HepG2 (cell line): ENCODE measurements around the gene SLC1A5. TPM values are rescaled to one million over a fixed set of nuclear protein-coding genes. Genes with fewer than 3 reads are reported as not detected.

Experiments used
- ATAC-seq: fragments of 200-7000 bp; cut with Tn5 transposase; 3 replicates; pipeline ENCODE4 v1.9.1; 2020; ENCODE audit warnings: mild to moderate bottlenecking, moderate library complexity
- BruUV-seq: library from RNA; stranded (reverse); fragments of 400-500 nt; replicated peaks from 2 replicates; lab custom pipeline; 2021; lab: Mats Ljungman, UMichigan
- CTCF ChIA-PET: fragments of 300-600 bp; formaldehyde crosslinking; extraction: SDS; loops from one replicate; lab custom pipeline; 2021; ENCODE audit warnings: low total read pairs, inconsistent platforms, low intra/inter-chr PET ratio; lab: Yijun Ruan, JAX
- POLR2A ChIA-PET: fragments of 350-600 bp; sonication (Branson Sonifier 250); formaldehyde crosslinking; loops from one replicate; lab custom pipeline; 2020; ENCODE audit warnings: antibody characterized with exemption, inconsistent platforms; lab: Yijun Ruan, JAX
- DNase-seq: peaks from one replicate; pipeline ENCODE4 v3.0.0-alpha.2; 2015; ENCODE audit warnings: low spot score
- FAIRE-seq: peaks from 3 replicates; lab custom pipeline; 2011; peaks lifted over from hg19 to GRCh38; lab: Jason Lieb, UNC
- H2AFZ ChIP-seq: one replicate; pipeline ENCODE4 v1.6.1; 2011; ENCODE audit warnings: low read length, inconsistent platforms
- H3K27ac ChIP-seq: fragments of 300-600 bp; 3 replicates; pipeline ENCODE4 v1.8.0; 2011; ENCODE audit warnings: mixed run types, mild to moderate bottlenecking, mixed read lengths, low read length, inconsistent platforms; ENCODE audit not compliant: insufficient read depth; ENCODE audit errors: extremely low read length
- H3K27me3 ChIP-seq, 2 experiments: fragments of 200-600 bp in 1 of 2; 2 replicates in 1 of 2; 3 replicates in 1 of 2; pipeline versions ENCODE4 v1.6.0 to v1.8.0; 2011; ENCODE audit warnings: low read length in 2 of 2, mild to moderate bottlenecking in 2 of 2, moderate library complexity in 2 of 2, inconsistent platforms in 1 of 2; ENCODE audit not compliant: insufficient read depth in 2 of 2, control insufficient read depth in 1 of 2
- H3K36me3 ChIP-seq, 2 experiments: fragments of 200-600 bp in 1 of 2; replicated peaks in 1 of 2; 2 replicates in 1 of 2; 3 replicates in 1 of 2; pipeline versions ENCODE4 v1.5.1 to v1.8.0; 2011; ENCODE audit warnings: low read length in 2 of 2, inconsistent platforms in 1 of 2; ENCODE audit not compliant: insufficient read depth in 2 of 2, control insufficient read depth in 1 of 2
- H3K4me1 ChIP-seq: 2 replicates; pipeline ENCODE4 v1.5.1; 2012; ENCODE audit warnings: low read length, inconsistent platforms; ENCODE audit not compliant: insufficient read depth
- H3K4me2 ChIP-seq: 2 replicates; pipeline ENCODE4 v1.6.0; 2011; ENCODE audit warnings: low read depth, low read length, inconsistent platforms
- H3K4me3 ChIP-seq, 3 experiments: fragments of 200-600 bp in 1 of 3; sonication (generic), shearing (Covaris generic) in 1 of 3; replicated peaks in 1 of 3; 2 replicates each; pipeline ENCODE4 v1.5.1; 2011 to 2016; ENCODE audit warnings: low read length in 3 of 3, inconsistent platforms in 2 of 3, low read depth in 2 of 3, mild to moderate bottlenecking in 2 of 3, control low read depth in 1 of 3, mixed read lengths in 1 of 3; ENCODE audit not compliant: insufficient read depth in 1 of 3
- H3K79me2 ChIP-seq: one replicate; pipeline ENCODE4 v1.6.1; 2011; ENCODE audit warnings: low read length, inconsistent platforms; ENCODE audit not compliant: insufficient read depth
- H3K9ac ChIP-seq: 2 replicates; pipeline ENCODE4 v1.6.0; 2011; ENCODE audit warnings: mild to moderate bottlenecking, low read depth, low read length, inconsistent platforms; ENCODE audit not compliant: insufficient read depth
- H3K9me3 ChIP-seq: 2 replicates; pipeline ENCODE4 v1.5.1; 2012; ENCODE audit warnings: mild to moderate bottlenecking, low read length
- H4K20me1 ChIP-seq: 2 replicates; pipeline ENCODE4 v1.6.0; 2011; ENCODE audit warnings: inconsistent platforms, mild to moderate bottlenecking, low read length, moderate library complexity; ENCODE audit not compliant: insufficient read depth
- AKAP8 ChIP-seq: sonication (generic); formaldehyde crosslinking; IDR thresholded peaks from 2 replicates; pipeline ENCODE4 v1.5.1; 2020; ENCODE audit warnings: mild to moderate bottlenecking, missing genetic modification reagents
- BRD4 ChIP-seq: sonication (generic); formaldehyde crosslinking; IDR thresholded peaks from 2 replicates; pipeline ENCODE4 v1.4.0; 2020; ENCODE audit warnings: missing genetic modification reagents
- MNT ChIP-seq: fragments of 450-650 bp; IDR thresholded peaks from 2 replicates; pipeline ENCODE4 v1.6.1; 2016
- MXD3 ChIP-seq: IDR thresholded peaks from 2 replicates; pipeline ENCODE4 v1.6.1; 2016; ENCODE audit warnings: mild to moderate bottlenecking, missing biosample characterization, missing genetic modification reagents
- NFKBIZ ChIP-seq: IDR thresholded peaks from 2 replicates; pipeline ENCODE4 v1.6.1; 2018; ENCODE audit warnings: missing genetic modification reagents, missing compliant biosample characterization
- SP2 ChIP-seq: sonication (generic); formaldehyde crosslinking; IDR thresholded peaks from 2 replicates; pipeline ENCODE4 v1.5.1; 2020; ENCODE audit warnings: mild to moderate bottlenecking, missing genetic modification reagents
- ZNF232 ChIP-seq: sonication (generic); formaldehyde crosslinking; IDR thresholded peaks from 2 replicates; pipeline ENCODE4 v1.4.0; 2020; ENCODE audit warnings: missing genetic modification reagents, borderline replicate concordance
- ZNF337 ChIP-seq: sonication (generic); formaldehyde crosslinking; IDR thresholded peaks from 2 replicates; pipeline ENCODE4 v1.5.1; 2020; ENCODE audit warnings: missing genetic modification reagents, low read depth, mild to moderate bottlenecking, borderline replicate concordance
- WGBS: methylation state at CpG from one replicate; pipeline ENCODE4 v1.1.6; 2017; ENCODE audit warnings: low lambda C conversion rate; 5-methylcytosine and 5-hydroxymethylcytosine counted together
- in situ Hi-C: cut with HindIII; loops from 2 replicates; pipeline ENCODE4 v1.10.0; 2017; ENCODE audit warnings: low pct_unique_long_range_greater_than_20kb; ENCODE audit not compliant: extremely low pct_ligation_motif_present
- intact Hi-C: fragments of 100-400 bp; cut with micrococcal nuclease; formaldehyde crosslinking; loops from one replicate; pipeline ENCODE4 v1.10.0; 2022; ENCODE audit not compliant: unreplicated experiment
- polyA plus RNA-seq, 8 experiments: library from polyadenylated mRNA; depleted of rRNA in 3 of 8; stranded (reverse) in 7 of 8; unstranded in 1 of 8; fragments of >200 nt; fragmentation: Illumina TruSeq in 4 of 8; extraction: Trizol in 4 of 8; gene quantifications; 2 replicates each; pipeline versions ENCODE4 v1.2.1 to v1.2.3, GENCODE V29; 2011 to 2016; ENCODE audit warnings: low read depth in 4 of 8, missing spikeins in 1 of 8, mixed read lengths in 1 of 8; ENCODE audit not compliant: insufficient read depth in 1 of 8
- total RNA-seq, 5 experiments: library from RNA; depleted of rRNA; stranded (reverse); fragments of >200 nt; fragmentation: Illumina TruSeq; extraction: Trizol; gene quantifications; 2 replicates each; pipeline ENCODE4 v1.2.3, GENCODE V29; 2016; ENCODE audit warnings: low read depth in 1 of 5

SLC1A5 gene
- total and polyA plus RNA-seq, 2 of the 13 experiments (the other 11 are each of a cell fraction or from before 2014, with no cell fraction given): 120 to 159 TPM

GRCh38 chr19:46838160-46838559 lies 49.8 kb upstream of the SLC1A5 start:
- Histone ChIP-seq H3K27ac (no peak overlapping the region), H3K4me3 (no peak overlapping the region), H3K79me2 (no peaks in the 10 kb centered on the region), H3K36me3 (peaks cover 12 to 27% of the 10 kb centered on the region in 2 experiments), H3K4me1 (peaks cover 31% of the 10 kb centered on the region), H3K27me3 (no peaks in the 10 kb centered on the region), H3K4me2 (no peak overlapping the region), H4K20me1 (0 out of 2 replicates have a peak, but pooled peaks cover 5% of the 10 kb centered on the region), H2AFZ (no peak overlapping the region), H3K9ac (no peak overlapping the region), H3K9me3 (no peaks in the 10 kb centered on the region)
- DNase-seq (no peak), FAIRE-seq (no peak), ATAC-seq (no peak)
- in situ Hi-C loops: no loop called here
- 98% methylated on average over 10 of the region's 20 CpGs for WGBS
- intact Hi-C loops: loop anchor here (5.0 kb wide), 1 partner anchor 66 kb away; no protein-coding TSS in a partner anchor
- BruUV-seq: no TSS peak
- ChIA-PET CTCF (no interaction called here), POLR2A (no interaction called here)
- TF ChIP-seq ZNF337 (CRISPR knock-in tag): no peak
- no peak for TF ChIP-seq BRD4
- no peak for TF ChIP-seq ZNF232 (CRISPR knock-in tag)
- TF ChIP-seq SP2 (CRISPR knock-in tag): no peak
- no peak for TF ChIP-seq NFKBIZ (CRISPR knock-in tag)
- TF ChIP-seq MNT: no peak
- TF ChIP-seq MXD3: no peak
- no peak for TF ChIP-seq AKAP8 (CRISPR knock-in tag)
